Kidney epithelial cell (primary cell): ENCODE results near the gene SLA2. TPM values are rescaled to one million over a fixed set of nuclear protein-coding genes. Genes with fewer than 3 reads are reported as not detected.
"Not testable (repeated sequence)": the region's sequence is repeated elsewhere in the genome, so short reads cannot be mapped to it uniquely, and the experiment has no call there.

Experiments used
- DNase-seq: peaks from one replicate; pipeline ENCODE4 v3.0.0-alpha.2; 2010; ENCODE audit warnings: low read depth
- H3K27me3 ChIP-seq: 2 replicates; pipeline ENCODE4 v1.6.0; 2011; ENCODE audit warnings: low read length; ENCODE audit not compliant: control insufficient read depth, insufficient read depth
- H3K36me3 ChIP-seq: 2 replicates; pipeline ENCODE4 v1.5.1; 2011; ENCODE audit warnings: low read length; ENCODE audit not compliant: control insufficient read depth, insufficient read depth
- H3K4me3 ChIP-seq: 2 replicates; pipeline ENCODE4 v1.5.1; 2011; ENCODE audit warnings: low read depth, mild to moderate bottlenecking, control low read depth, low read length
- total RNA-seq: library from RNA; depleted of rRNA; stranded (reverse); fragments of >200 nt; gene quantifications from 2 replicates; pipeline ENCODE4 v1.2.3, GENCODE V29; 2015
- TF ChIP-seq, protein P1 (sequence below): IDR thresholded peaks from 2 replicates; pipeline ENCODE4 v1.5.1; 2011; ENCODE audit warnings: mild to moderate bottlenecking, moderate library complexity, low read length, control low read depth, inconsistent platforms; ENCODE audit not compliant: insufficient read depth, poor library complexity, severe bottlenecking

Gene SLA2
- total RNA-seq, 1 donor from 2014 or later, result 0.08 TPM

DNA sequence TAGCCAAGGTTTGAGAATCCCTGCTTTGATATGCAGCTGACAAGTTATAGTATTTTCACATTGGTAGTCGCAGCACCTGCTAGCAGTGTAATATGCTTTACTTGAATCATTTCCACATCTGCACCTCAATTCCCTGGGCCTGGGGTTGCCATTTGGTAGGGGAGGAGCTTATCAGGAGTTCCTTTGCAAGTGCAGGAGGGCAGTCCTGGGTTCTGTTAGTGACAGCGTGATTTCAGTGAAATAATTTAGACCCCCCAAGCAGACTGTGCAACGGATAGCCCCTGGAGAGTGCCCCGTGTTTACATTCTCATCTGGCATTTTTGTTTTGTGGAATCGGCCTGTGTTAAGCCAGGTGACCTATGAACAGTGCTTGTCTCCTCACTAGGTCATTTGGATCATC lies 34.4 kb downstream of the SLA2 start:
- TF ChIP-seq, protein P1, sequence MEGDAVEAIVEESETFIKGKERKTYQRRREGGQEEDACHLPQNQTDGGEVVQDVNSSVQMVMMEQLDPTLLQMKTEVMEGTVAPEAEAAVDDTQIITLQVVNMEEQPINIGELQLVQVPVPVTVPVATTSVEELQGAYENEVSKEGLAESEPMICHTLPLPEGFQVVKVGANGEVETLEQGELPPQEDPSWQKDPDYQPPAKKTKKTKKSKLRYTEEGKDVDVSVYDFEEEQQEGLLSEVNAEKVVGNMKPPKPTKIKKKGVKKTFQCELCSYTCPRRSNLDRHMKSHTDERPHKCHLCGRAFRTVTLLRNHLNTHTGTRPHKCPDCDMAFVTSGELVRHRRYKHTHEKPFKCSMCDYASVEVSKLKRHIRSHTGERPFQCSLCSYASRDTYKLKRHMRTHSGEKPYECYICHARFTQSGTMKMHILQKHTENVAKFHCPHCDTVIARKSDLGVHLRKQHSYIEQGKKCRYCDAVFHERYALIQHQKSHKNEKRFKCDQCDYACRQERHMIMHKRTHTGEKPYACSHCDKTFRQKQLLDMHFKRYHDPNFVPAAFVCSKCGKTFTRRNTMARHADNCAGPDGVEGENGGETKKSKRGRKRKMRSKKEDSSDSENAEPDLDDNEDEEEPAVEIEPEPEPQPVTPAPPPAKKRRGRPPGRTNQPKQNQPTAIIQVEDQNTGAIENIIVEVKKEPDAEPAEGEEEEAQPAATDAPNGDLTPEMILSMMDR, result no peak
- Histone ChIP-seq H3K4me3 (no peak overlapping the region), H3K36me3 (peaks cover 4% of the 10 kb centered on the region), H3K27me3 (no peaks in the 10 kb centered on the region)
- DNase-seq, result no peak

DNA sequence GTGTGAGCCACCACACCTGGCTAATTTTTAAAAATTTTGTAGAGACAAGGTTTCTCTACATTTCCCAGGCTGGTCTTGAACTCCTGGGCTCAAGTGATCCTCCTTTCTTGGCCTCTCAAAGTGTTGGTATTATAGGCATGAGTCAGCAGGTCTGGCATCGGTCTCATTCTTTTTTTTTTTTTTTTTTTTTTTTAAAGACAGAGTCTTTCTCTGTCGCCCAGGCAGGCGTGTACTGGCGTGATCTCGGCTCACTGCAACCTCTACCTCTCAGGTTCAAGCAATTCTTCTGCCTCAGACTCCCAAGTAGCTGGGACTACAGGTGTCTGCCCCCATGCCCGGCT lies 37.6 kb downstream of the SLA2 start:
- H3K27me3 ChIP-seq, H3K4me3 ChIP-seq, H3K36me3 ChIP-seq, DNase-seq: not testable (repeated sequence)

DNA sequence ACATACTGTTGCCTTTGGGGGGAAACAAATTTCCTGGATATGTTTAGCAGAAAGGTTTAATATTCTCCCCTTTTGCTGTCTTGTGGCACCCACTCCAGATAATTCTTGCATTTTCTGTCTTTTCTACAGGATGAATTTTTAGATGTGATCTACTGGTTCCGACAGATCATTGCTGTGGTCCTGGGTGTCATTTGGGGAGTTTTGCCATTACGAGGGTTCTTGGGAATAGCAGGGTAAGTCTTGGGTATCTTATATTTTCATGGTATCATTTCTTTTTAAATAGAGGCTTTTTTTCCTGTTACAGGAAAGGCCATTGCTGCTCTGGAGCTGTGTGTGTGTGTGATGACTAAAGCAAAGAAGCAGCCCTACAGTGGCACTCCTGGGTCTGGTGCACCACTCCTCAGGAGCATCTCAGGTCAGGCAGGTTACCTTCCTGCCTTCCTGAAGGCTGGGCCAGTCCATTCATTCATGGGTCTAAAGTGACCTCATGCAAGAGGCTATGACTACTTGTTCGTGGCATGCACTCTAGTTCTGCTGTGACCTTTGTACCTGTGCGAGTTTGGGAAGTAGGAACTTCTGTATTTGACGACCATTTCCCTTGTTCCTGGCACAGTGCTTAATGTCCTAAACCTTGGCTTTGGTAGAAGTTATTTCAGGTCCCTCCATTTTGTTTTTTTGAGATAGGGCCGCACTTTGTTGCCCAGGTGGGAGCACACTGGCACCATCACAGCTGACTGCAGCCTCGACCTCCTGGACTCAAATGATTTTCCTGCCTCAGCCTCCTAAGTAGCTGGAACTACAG lies 38.2 kb downstream of the SLA2 start:
- no peak overlapping the region for H3K4me3 ChIP-seq

DNA sequence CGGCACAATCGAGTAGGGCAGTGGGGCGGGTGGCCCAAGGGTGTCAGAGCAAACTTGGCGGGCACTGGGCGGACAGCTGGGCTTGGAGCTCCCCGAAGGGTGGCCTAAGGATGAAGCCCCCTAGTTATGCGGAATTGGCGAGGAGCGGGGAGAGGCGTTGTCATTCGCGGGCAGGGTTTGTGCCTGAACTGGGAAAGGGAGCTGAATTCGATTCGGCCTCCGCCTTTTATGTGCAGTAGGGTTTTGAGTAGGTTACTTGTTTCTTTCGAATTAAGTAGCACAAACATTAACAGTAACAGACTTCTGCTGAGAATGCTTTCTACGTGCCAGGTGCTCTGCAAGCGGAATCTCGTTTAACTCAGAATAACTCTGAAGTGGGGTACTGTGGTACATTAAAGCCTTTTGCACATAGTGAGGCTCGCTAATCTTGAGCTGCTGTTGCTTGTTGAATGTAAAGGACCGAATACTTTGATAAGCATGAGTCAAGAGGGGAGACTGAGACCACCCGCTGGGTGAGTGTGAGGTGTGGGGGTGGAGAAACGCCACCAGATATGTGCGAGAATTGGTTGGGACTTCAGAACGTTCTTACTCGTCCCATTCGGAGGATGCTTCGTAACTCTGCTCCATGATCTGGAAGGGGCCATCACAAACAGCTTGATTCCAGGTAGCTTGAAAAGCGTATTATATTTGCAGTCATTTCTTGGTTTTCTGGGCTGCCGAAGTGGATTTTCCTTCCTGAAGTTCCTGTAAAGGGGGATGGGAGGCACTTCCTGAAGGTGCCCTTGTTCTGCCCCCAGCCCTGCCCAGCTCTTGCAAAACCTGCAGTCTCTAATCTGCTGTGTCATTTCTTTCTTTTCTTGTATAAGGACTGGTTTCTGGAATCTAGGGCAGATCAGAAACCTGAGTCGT lies 39.6 kb downstream of the SLA2 start:
- Histone ChIP-seq H3K36me3 (peaks cover 2% of the 10 kb centered on the region), H3K4me3 (peak overlapping the region; percentile 100), H3K27me3 (no peaks in the 10 kb centered on the region)
- TF ChIP-seq, protein P1, result no peak
- no peak for DNase-seq

More for the DNA sequence above, 38.2 kb downstream of the SLA2 start:
- H3K27me3 ChIP-seq, result no peaks in the 10 kb centered on the region
- TF ChIP-seq, protein P1, result no peak
- DNase-seq, result no peak
- peaks cover 2% of the 10 kb centered on the region for H3K36me3 ChIP-seq

DNA sequence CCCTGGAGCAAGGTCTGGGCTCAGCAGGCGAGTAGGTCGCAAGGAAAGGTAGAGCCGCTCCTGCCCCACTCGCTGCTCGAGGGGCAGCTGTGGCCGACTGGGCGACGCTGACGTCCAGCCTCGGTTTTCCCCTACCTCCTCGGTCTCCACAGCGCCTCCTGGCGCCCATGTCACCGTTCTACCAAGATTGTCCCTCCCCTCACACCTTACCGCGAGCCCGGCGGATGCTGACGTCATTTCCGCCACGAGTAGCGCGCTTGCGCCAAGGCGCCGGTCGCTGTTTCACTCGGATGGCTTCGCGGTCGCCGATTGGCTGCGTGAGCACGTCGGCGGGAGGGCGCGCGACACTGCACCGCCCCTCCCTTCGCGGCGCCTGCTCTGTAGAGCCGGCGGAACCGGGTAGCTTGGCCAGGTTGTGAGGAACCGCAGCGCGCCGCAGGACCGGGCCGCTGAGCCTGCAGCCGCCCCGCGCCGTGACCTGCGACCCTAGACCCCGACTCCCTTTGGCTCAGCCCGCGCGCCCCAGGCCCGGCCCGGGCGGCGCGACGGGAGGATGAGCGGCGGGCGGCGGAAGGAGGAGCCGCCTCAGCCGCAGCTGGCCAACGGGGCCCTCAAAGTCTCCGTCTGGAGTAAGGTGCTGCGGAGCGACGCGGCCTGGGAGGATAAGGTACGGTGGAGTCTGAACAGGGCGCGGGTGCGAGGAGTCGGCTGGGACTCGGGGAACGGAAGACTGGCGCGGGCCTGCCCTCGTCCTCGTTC lies 40.4 kb downstream of the SLA2 start, which contains the start of gene RAB5IF:
RAB5IF (plus strand) TSS at position 381 of the 759 bp plus-strand sequence; CDS start at position 554, 173 bp downstream.
- H3K27me3 ChIP-seq, result no peaks in the 10 kb centered on the region
- peak; percentile 89 for DNase-seq
- peaks cover 2% of the 10 kb centered on the region for H3K36me3 ChIP-seq
- TF ChIP-seq, protein P1, result peak; percentile 88
- peak within 1 kb of the TSS; percentile 100 for H3K4me3 ChIP-seq
